ENCODE measurements around the gene ANKMY1. TPM values are rescaled to one million over a fixed set of nuclear protein-coding genes. Genes with fewer than 3 reads are reported as not detected.

ANKMY1 gene
- total RNA-seq, 1 donor from 2014 or later, result 13.0 TPM

DNA sequence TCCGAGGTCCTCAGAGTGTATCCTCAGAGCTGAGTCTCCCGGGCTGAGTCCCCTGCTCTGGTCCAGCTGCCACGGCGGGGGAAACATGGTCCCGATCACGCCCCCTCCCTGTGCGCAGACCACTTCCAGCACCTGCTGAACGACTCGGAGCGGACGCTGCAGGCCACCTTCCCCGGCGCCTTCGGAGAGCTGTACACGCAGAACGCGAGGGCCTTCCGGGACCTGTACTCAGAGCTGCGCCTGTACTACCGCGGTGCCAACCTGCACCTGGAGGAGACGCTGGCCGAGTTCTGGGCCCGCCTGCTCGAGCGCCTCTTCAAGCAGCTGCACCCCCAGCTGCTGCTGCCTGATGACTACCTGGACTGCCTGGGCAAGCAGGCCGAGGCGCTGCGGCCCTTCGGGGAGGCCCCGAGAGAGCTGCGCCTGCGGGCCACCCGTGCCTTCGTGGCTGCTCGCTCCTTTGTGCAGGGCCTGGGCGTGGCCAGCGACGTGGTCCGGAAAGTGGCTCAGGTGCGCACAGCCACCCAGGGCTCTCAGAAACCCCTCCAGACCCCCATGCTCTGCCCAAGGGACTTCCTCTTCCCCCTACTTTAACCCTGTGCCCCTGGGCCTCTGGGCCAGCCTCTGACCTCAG, 95.6 kb downstream of the ANKMY1 start:
- no peaks in the 10 kb centered on the region for H3K9me3 Mint-ChIP-seq

DNA sequence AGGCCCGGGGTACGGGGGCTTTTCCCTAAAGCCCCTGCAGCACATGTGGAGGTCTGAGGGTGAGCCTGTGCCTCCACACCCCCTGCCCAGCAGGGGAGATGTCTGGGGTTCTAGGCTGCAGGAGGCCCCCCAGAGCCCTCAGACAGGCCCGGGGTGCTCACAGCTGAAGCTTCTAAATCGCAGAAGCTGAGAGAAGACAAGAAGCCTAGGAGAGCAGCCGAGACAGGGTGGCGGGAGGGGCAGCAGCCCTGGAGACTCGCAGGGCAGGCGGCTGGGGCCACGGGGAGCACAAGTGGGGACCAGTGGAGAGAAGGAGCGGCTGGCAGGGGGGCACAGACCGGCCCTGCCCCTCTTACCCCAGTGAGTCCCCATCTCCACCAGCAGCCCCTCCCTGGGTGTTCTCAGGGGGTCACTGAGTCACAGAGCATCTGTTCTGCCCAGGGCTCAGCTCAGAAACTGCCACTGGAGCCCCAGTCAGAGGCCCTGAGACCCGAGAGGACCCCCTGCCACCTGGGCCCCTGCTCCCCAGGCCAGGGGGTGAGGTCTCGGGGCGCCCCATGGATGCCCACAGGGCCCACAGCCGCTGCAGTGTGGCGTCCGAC, 96.2 kb downstream of the ANKMY1 start:
- TF ChIP-seq, protein P1, sequence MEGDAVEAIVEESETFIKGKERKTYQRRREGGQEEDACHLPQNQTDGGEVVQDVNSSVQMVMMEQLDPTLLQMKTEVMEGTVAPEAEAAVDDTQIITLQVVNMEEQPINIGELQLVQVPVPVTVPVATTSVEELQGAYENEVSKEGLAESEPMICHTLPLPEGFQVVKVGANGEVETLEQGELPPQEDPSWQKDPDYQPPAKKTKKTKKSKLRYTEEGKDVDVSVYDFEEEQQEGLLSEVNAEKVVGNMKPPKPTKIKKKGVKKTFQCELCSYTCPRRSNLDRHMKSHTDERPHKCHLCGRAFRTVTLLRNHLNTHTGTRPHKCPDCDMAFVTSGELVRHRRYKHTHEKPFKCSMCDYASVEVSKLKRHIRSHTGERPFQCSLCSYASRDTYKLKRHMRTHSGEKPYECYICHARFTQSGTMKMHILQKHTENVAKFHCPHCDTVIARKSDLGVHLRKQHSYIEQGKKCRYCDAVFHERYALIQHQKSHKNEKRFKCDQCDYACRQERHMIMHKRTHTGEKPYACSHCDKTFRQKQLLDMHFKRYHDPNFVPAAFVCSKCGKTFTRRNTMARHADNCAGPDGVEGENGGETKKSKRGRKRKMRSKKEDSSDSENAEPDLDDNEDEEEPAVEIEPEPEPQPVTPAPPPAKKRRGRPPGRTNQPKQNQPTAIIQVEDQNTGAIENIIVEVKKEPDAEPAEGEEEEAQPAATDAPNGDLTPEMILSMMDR (conservative IDR thresholded peaks at IDR 0.05), result no peak
- peaks cover 4% of the 10 kb centered on the region for H3K36me3 Mint-ChIP-seq (ENCODE audit: low read depth)
- no peaks in the 10 kb centered on the region for H3K4me1 Mint-ChIP-seq
- DNase-seq (ENCODE audit: low read depth, low spot score), result no peak
- H3K4me3 Mint-ChIP-seq, result no peak overlapping the region
- H3K27ac Mint-ChIP-seq (ENCODE audit: unreplicated experiment), result no peak overlapping the region
- H3K9me3 Mint-ChIP-seq, result no peaks in the 10 kb centered on the region
- no peaks in the 10 kb centered on the region for H3K27me3 Mint-ChIP-seq (ENCODE audit: low read depth)

More for the DNA sequence above, 95.6 kb downstream of the ANKMY1 start:
- DNase-seq (ENCODE audit: low read depth, low spot score), result no peak
- no peaks in the 10 kb centered on the region for H3K4me1 Mint-ChIP-seq
- no peak overlapping the region for H3K27ac Mint-ChIP-seq (ENCODE audit: unreplicated experiment)
- peaks cover 4% of the 10 kb centered on the region for H3K36me3 Mint-ChIP-seq (ENCODE audit: low read depth)
- H3K4me3 Mint-ChIP-seq, result no peak overlapping the region
- no peaks in the 10 kb centered on the region for H3K27me3 Mint-ChIP-seq (ENCODE audit: low read depth)
- TF ChIP-seq, protein P1 (conservative IDR thresholded peaks at IDR 0.05), result no peak

DNA sequence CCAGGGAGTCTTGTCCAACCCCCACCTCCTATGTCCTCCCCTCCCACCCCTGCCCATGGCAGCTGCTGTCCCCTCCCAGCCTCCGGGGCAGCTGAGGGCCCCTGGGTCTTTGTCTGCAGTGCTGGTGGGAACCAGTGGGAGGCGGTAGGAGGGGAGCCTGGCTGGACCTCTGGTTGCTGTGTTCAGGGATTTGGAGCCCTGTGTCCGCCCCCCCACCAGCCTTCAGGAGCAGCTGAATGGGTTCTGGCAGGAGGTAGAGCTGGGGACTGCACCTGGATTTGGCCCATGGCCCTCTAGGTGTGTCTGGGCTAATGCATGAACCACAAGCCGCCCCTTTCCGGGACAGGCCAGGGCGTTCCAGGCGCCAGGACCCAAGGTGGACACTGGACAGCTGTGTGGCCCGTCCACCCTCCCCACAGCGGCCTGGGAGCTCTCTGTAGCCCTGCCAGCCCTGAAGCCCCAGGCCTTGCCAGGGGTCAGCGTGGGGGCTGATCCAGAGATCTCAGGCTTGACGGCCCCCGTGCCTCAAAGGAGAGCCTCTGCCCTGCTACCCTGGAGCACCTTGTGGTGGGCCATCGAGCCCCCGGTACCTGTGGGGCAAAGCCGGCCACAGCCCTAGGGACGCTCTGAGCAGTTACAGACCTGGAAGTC, 96.9 kb downstream of the ANKMY1 start:
- H3K9me3 Mint-ChIP-seq, result no peaks in the 10 kb centered on the region
- TF ChIP-seq, protein P1 (conservative IDR thresholded peaks at IDR 0.05), result peak; percentile 21
- H3K36me3 Mint-ChIP-seq (ENCODE audit: low read depth), result peaks cover 4% of the 10 kb centered on the region
- no peak for DNase-seq (ENCODE audit: low read depth, low spot score)
- no peaks in the 10 kb centered on the region for H3K4me1 Mint-ChIP-seq
- H3K27ac Mint-ChIP-seq (ENCODE audit: unreplicated experiment), result no peak overlapping the region
- H3K4me3 Mint-ChIP-seq, result no peak overlapping the region
- H3K27me3 Mint-ChIP-seq (ENCODE audit: low read depth), result no peaks in the 10 kb centered on the region

DNA sequence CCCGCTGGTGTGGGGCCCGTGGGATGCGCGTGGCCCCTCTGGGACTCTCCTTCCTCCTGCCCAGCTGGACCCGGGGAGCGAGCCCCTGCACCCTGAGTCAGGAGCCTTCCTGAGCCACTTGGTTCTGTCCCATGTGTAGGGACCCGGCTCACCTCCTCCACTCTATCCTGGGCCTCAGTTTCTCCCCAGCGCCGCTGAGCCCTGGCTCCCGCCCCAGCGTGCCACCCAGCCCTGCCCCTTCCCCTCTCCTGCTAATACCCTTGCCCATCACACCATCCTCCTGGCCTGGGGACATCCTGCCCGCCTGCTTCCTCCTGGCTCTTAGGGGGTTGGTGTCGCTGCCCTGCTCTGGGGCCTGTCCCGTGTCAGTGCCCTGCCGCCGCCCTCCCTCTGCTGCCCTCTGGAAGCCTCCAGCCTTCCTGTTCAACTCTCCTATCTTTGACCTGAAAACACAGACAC, 97.5 kb downstream of the ANKMY1 start:
- Mint-ChIP-seq H3K4me1 (no peaks in the 10 kb centered on the region), H3K9me3 (no peaks in the 10 kb centered on the region), H3K27ac (ENCODE audit: unreplicated experiment) (no peak overlapping the region), H3K36me3 (ENCODE audit: low read depth) (peaks cover 4% of the 10 kb centered on the region), H3K4me3 (no peak overlapping the region), H3K27me3 (ENCODE audit: low read depth) (no peaks in the 10 kb centered on the region)
- DNase-seq (ENCODE audit: low read depth, low spot score), result no peak
- TF ChIP-seq, protein P1 (conservative IDR thresholded peaks at IDR 0.05), result no peak

DNA sequence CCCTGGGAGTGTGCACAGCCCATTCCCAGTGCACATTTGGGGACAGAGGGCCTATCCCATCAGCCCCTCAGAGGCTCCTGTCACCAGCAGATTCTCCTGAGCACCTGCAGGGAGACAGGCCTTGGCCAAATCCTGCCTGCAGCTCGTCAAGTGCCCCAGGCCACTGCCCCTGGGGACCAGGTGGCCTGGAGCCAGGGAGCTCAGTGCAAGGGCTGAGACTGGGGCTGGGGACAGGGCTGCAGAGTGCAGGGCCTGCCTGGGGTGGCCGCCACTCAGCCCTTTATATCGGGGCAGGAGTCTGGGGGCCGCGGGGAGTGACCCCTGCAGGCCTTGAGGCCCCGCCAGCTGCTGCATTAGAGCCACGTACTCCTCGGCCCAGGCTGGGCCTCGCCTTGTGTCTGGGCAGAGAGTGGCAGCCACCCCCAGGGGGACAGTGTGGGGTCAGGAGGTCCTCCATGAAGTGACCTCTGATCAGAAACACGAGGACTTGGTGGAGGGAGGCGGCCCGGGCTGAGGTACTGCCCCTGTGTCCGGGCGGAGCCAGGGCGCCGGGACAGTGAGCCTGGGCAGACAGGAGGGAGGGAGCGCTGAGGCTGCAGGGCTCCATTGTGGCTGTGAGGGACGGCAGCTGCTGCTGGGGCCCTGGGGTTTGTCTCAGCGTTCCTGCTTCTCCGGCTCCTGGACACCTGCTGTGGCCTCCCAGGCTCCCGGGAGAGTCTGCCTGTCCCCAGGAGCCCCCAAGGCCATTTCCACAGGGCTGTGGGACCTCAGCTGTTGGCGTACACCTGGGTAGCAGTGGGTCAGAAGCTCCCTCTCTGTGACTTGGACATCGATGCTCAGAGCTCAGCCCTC, 98.2 kb downstream of the ANKMY1 start:
- peaks cover 5% of the 10 kb centered on the region for H3K4me1 Mint-ChIP-seq
- H3K9me3 Mint-ChIP-seq, result no peaks in the 10 kb centered on the region
- H3K4me3 Mint-ChIP-seq, result no peak overlapping the region
- peaks cover 4% of the 10 kb centered on the region for H3K36me3 Mint-ChIP-seq (ENCODE audit: low read depth)
- H3K27ac Mint-ChIP-seq (ENCODE audit: unreplicated experiment), result no peak overlapping the region
- H3K27me3 Mint-ChIP-seq (ENCODE audit: low read depth), result peaks cover 5% of the 10 kb centered on the region
- TF ChIP-seq, protein P1 (conservative IDR thresholded peaks at IDR 0.05), result no peak
- DNase-seq (ENCODE audit: low read depth, low spot score), result no peak

Data from neural crest cell (in vitro differentiated cells).